SJSA1 (cell line): Measurements from ENCODE around the gene WDR20. TPM values are rescaled to one million over a fixed set of nuclear protein-coding genes. Genes with fewer than 3 reads are reported as not detected.
"Not testable (repeated sequence)": the region's sequence is repeated elsewhere in the genome, so short reads cannot be mapped to it uniquely, and the experiment has no call there.

Source experiments
- DNase-seq, 2 experiments: peaks; one replicate each; pipeline ENCODE4 v3.0.0-alpha.2; 2015 to 2020; ENCODE audit warnings: low spot score in 2 of 2, low read depth in 1 of 2
- H3K27ac ChIP-seq: fragments of 250-450 bp; sonication (Bioruptor Pico); 2 replicates; pipeline ENCODE4 v1.5.1; 2020; ENCODE audit warnings: mild to moderate bottlenecking, moderate library complexity
- H3K27me3 ChIP-seq: fragments of 250-450 bp; sonication (Bioruptor Pico); replicated peaks from 2 replicates; pipeline ENCODE4 v1.5.1; 2020; ENCODE audit warnings: mild to moderate bottlenecking, moderate library complexity
- H3K36me3 ChIP-seq: fragments of 250-450 bp; sonication (Bioruptor Pico); 2 replicates; pipeline ENCODE4 v1.5.1; 2020; ENCODE audit warnings: mild to moderate bottlenecking
- H3K4me1 ChIP-seq: fragments of 250-450 bp; sonication (Bioruptor Pico); replicated peaks from 2 replicates; pipeline ENCODE4 v1.6.1; 2021; ENCODE audit warnings: mild to moderate bottlenecking
- H3K4me3 ChIP-seq: fragments of 250-450 bp; sonication (Bioruptor Pico); 2 replicates; pipeline ENCODE4 v1.5.1; 2020; ENCODE audit warnings: mild to moderate bottlenecking
- H3K9me3 ChIP-seq: fragments of 250-450 bp; sonication (Bioruptor Pico); replicated peaks from 2 replicates; pipeline ENCODE4 v1.5.1; 2020; ENCODE audit warnings: mild to moderate bottlenecking
- total RNA-seq: library from RNA; depleted of rRNA; stranded (reverse); fragments of >200 nt; shearing (Covaris generic); gene quantifications from 2 replicates; pipeline ENCODE4 v1.2.3, GENCODE V29; 2014

The WDR20 gene
- total RNA-seq, 1 experiment from 2014 or later = 14.6 TPM

DNA sequence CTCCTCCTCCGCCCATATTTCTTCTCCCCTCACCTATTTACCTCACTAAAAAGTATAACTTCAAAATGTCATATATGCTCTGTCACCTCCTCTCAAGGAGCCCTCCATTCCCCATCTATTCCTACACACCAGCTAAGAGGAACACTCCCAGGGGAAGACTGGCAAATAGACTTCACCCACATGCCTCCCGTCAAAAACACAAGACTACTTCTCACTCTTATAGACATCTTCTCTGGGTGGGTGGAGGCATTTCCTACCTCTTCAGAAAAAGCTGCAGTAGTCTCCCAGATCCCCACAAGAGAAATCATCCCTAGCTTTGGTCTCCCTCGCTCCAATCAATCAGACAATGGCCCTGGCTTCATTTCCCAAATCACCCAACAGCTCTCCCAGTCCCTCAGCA lies 99.1 kb downstream of the WDR20 start:
- H3K4me3 ChIP-seq = no peak overlapping the region
- no peaks in the 10 kb centered on the region for H3K36me3 ChIP-seq
- H3K27ac ChIP-seq = no peak overlapping the region
- no peak for DNase-seq
- H3K9me3 ChIP-seq = no peaks in the 10 kb centered on the region
- no peaks in the 10 kb centered on the region for H3K4me1 ChIP-seq
- no peaks in the 10 kb centered on the region for H3K27me3 ChIP-seq

DNA sequence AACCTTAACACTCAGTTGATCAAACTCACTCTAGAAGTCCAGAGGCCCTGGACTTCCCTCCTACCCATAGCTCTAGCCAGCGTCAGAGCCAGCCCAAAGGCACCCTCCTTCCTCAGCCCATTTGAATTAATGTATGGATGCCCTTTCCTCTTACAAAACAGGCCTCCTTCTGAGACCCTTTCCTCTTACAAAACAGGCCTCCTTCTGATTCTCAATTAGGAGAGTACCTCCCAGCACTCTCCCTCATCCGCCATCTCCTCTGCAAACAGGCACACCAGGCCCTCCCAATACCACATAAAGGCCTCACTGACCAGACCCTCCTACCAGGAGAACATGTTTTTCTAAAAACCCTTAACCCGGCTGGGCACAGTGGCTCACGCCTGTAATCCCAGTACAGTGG lies 99.5 kb downstream of the WDR20 start:
- no peaks in the 10 kb centered on the region for H3K27me3 ChIP-seq
- no peaks in the 10 kb centered on the region for H3K4me1 ChIP-seq
- H3K4me3 ChIP-seq = no peak overlapping the region
- no peaks in the 10 kb centered on the region for H3K36me3 ChIP-seq
- H3K27ac ChIP-seq = no peak overlapping the region
- no peaks in the 10 kb centered on the region for H3K9me3 ChIP-seq
- no peak for DNase-seq

DNA sequence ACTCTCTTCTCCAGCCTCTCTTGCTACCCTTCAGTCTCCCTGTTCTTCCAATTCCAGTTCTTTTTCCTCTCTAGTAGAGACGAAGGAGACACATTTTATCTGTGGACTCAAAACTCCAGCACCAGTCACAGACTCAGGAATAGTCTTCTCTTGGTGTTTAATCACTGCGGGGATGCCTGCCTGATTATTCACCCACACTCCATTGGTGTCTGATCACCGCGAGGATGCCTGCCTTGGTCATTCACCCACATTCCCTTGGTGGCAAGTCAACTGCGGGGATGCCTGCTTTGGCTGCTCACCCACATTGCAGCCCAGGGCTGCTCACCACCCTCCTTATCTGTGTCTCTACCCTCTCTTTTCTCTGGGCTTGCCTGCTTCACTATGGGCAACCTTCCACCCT lies 100.8 kb downstream of the WDR20 start:
- not testable (repeated sequence) for H3K27me3 ChIP-seq, H3K4me3 ChIP-seq, H3K4me1 ChIP-seq, H3K36me3 ChIP-seq, DNase-seq, H3K27ac ChIP-seq, H3K9me3 ChIP-seq

DNA sequence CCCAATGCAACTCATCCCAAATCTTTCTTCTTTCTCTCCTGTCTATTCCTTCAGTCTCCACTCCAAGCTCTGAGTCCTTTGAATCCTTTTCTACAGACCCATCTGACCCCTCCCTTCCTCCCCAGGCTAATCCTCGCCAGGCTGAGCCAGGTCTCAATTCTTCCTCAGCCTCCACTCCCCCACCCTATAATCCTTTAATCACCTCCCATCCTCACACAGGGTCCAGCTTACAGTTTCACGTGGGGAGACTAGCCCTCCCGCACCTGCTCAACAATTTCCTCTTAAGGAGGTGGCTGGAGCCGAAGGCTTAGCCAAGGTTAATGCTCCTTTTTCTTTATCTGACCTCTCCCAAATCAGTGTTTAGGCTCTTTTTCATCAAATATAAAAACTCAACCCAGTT lies 101.5 kb downstream of the WDR20 start:
- H3K27me3 ChIP-seq = no peaks in the 10 kb centered on the region
- no peaks in the 10 kb centered on the region for H3K9me3 ChIP-seq
- H3K4me3 ChIP-seq = no peak overlapping the region
- no peaks in the 10 kb centered on the region for H3K36me3 ChIP-seq
- H3K4me1 ChIP-seq = no peaks in the 10 kb centered on the region
- H3K27ac ChIP-seq = no peak overlapping the region
- no peak for DNase-seq

DNA sequence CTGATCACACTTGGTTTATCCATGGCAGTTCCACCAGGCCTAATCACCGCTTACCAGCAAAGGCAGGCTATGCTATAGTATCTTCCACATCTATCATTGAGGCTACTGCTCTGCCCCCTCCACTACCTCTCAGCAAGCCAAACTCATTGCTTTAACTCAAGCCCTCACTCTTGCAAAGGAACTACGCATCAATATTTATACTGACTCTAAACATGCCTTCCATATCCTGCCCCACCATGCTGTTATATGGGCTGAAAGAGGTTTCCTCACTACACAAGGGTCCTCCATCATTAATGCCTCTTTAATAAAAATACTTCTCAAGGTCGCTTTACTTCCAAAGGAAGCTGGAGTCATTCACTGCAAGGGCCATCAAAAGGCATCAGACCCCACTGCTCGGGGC lies 104.1 kb downstream of the WDR20 start:
- not testable (repeated sequence) for H3K9me3 ChIP-seq, DNase-seq, H3K4me3 ChIP-seq, H3K27ac ChIP-seq, H3K36me3 ChIP-seq, H3K4me1 ChIP-seq, H3K27me3 ChIP-seq

DNA sequence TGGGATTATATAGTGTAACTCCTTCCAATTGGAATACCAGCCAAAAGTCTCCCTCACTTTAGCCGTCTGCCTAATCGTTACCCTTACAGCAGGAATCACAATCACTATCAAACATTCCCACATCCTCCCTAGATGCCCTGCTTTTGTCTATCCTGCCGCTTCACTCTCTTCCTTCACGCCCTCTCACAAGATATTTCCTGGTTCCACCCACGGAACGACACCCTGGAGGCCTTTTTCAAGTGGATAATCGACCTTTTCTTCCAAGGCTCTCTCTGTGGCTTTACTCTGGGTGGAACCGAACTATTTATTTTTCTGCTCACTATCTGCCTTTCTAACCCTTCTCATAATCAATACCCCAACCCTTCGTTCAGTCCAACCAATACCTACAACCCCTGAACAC lies 106.4 kb downstream of the WDR20 start:
- no peaks in the 10 kb centered on the region for H3K4me1 ChIP-seq
- H3K27ac ChIP-seq = no peak overlapping the region
- H3K4me3 ChIP-seq = no peak overlapping the region
- no peaks in the 10 kb centered on the region for H3K36me3 ChIP-seq
- no peaks in the 10 kb centered on the region for H3K9me3 ChIP-seq
- DNase-seq = no peak
- no peaks in the 10 kb centered on the region for H3K27me3 ChIP-seq

DNA sequence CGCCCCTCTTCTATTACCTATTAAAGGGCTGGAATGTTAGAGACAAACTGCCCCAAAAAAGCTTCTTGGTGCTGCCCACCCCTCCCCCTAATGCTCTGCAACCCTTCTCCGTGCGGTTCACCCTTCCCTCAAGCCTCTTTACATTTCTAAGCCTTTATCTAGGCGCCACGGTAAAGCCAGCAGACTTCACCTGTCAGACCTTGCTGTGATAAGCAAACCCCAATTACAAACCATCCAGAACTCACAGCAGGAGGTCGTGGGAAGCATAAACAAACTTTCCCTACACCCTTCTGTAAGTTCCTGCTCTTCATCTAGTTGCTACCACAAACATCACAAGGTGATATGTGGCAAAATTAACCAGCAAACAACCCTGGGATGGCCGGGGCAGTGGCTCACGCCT lies 108.4 kb downstream of the WDR20 start:
- Histone ChIP-seq H3K36me3 (no peaks in the 10 kb centered on the region), H3K9me3 (no peaks in the 10 kb centered on the region), H3K4me1 (no peaks in the 10 kb centered on the region), H3K27me3 (no peaks in the 10 kb centered on the region), H3K27ac (no peak overlapping the region), H3K4me3 (no peak overlapping the region)
- DNase-seq = no peak

DNA sequence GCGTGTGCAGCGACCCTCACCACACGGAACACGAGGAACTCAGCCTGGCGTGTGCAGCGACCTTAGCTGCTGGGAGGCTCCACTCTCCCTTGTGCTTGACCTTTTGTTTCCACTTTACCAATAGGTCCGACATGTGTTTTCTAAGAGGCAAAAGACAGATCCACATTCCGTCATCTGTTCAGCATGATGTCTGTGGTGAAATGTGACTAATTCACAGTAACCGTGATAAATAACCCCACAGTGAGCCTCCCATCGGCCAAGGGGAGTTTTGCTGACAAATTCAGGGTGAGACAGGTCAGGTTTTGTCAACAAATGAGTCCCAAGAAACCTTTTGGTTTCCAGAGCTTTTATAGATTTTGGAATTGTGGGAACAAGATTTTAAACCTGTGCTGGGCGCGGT lies 109.3 kb downstream of the WDR20 start:
- no peak for DNase-seq
- H3K36me3 ChIP-seq = no peaks in the 10 kb centered on the region
- no peaks in the 10 kb centered on the region for H3K4me1 ChIP-seq
- no peaks in the 10 kb centered on the region for H3K9me3 ChIP-seq
- H3K4me3 ChIP-seq = no peak overlapping the region
- H3K27ac ChIP-seq = no peak overlapping the region
- H3K27me3 ChIP-seq = no peaks in the 10 kb centered on the region

DNA sequence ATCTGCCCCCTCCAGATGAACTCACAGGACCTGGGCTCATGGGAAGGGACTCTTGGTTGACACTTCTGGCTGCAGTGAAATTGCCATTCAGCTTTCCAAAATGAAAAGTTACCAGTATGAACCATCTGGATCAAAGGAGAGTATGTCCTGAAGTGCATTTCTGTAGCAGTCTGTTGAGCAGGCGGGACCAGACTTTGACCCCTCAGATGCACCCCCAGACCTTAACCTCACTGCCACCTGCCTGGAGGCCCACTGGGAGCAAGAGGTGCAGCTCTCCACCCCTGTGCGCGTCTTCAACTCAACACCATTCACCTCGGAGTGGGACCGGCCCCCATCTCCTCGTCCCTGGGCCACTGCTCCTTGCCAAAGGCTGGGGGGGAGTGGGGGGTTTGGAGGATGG lies 110.3 kb downstream of the WDR20 start:
- H3K4me3 ChIP-seq = no peak overlapping the region
- no peak for DNase-seq
- no peaks in the 10 kb centered on the region for H3K36me3 ChIP-seq
- H3K27me3 ChIP-seq = no peaks in the 10 kb centered on the region
- H3K9me3 ChIP-seq = no peaks in the 10 kb centered on the region
- no peak overlapping the region for H3K27ac ChIP-seq
- H3K4me1 ChIP-seq = no peaks in the 10 kb centered on the region

DNA sequence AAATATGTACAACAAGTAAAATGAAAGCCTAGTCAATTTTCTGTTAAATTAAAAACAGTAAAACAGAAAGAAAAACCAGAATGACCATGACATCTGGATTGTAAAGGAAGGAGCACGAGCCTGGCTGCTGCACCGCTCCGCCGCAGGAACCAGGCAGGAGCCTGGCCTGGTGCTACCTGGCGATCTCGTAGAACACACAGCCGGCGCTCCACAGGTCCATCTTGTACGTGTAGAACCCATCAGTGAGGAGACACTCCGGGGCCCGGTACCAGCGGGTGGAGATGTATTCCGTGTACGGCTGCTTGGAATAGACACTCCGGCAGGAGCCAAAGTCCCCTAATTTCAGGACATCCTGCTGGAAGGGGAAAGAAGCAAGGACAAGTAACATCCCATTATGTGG lies 110.9 kb downstream of the WDR20 start:
- no peaks in the 10 kb centered on the region for H3K36me3 ChIP-seq

DNA sequence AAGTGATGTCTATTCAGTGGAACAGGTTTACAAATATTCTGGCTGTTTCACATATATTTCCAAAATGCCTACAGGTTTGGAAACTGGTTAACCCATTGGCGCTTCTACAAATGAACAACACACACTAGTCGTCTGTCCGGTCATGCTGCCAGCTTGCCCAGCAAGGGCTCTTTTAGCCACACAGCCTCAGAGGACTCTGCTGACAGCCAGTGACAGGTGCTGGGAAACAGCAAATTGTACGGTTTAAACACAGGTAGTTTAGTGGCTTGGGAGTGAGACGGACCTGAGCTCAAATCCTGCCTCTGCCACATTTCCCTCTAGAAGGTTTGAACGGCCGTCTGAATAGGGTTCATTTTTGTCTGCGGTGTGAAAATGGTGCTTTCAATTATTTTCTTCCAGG lies 111.5 kb downstream of the WDR20 start:
- H3K4me3 ChIP-seq = no peak overlapping the region
- H3K27ac ChIP-seq = no peak overlapping the region
- H3K27me3 ChIP-seq = no peaks in the 10 kb centered on the region
- no peak for DNase-seq
- H3K4me1 ChIP-seq = no peaks in the 10 kb centered on the region
- H3K36me3 ChIP-seq = no peaks in the 10 kb centered on the region
- no peaks in the 10 kb centered on the region for H3K9me3 ChIP-seq

More for the DNA sequence above, 110.9 kb downstream of the WDR20 start:
- Histone ChIP-seq H3K4me1 (no peaks in the 10 kb centered on the region), H3K4me3 (no peak overlapping the region), H3K27ac (no peak overlapping the region), H3K27me3 (no peaks in the 10 kb centered on the region), H3K9me3 (no peaks in the 10 kb centered on the region)
- no peak for DNase-seq

DNA sequence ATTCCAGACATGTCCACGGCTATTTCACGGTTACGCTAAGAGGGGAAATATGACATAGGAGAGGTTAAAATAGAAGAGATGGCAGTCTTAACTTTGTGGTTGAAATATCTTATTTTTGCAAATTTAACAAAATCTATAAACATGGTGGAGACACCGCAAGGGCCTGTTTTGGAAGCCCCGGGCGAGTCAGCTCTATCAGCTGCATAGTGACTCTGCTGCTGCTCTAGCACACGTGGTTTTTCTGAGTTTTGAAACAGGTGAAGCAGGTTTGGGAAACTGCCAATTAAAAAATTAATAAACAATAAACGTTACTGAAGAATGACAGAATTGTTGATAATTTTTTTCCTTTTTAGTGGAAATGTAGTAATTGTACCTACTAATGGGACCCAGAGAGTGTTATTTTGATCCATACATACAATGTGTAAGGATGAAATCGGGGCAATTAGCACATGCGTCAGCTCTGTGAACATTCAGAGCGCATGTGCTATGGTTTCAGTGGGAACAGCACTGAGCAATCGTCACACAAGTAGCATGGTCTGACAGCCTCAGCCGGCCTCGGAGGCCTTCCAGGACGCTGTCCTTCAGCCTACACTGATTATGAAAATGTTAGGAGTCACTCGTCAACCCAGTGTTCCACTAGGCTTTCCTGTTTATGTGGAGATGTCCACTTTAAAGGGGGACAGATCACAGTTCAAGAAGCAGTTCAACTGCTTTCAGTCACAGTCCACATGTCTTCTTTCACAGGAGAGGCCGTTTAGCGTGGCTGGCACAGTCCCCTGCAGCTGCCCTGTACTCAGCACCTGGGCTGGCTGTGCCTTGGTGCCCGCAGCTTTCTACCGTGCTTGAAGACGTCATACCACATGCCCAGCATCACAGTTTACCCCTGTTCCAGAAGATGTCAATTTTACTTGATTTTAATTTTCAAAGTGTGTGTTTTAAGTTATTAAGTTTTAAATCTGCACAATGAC lies 113.4 kb downstream of the WDR20 start:
- Histone ChIP-seq H3K4me1 (no peaks in the 10 kb centered on the region), H3K36me3 (no peaks in the 10 kb centered on the region), H3K27ac (no peak overlapping the region), H3K27me3 (no peaks in the 10 kb centered on the region), H3K9me3 (no peaks in the 10 kb centered on the region), H3K4me3 (no peak overlapping the region)
- no peak for DNase-seq

DNA sequence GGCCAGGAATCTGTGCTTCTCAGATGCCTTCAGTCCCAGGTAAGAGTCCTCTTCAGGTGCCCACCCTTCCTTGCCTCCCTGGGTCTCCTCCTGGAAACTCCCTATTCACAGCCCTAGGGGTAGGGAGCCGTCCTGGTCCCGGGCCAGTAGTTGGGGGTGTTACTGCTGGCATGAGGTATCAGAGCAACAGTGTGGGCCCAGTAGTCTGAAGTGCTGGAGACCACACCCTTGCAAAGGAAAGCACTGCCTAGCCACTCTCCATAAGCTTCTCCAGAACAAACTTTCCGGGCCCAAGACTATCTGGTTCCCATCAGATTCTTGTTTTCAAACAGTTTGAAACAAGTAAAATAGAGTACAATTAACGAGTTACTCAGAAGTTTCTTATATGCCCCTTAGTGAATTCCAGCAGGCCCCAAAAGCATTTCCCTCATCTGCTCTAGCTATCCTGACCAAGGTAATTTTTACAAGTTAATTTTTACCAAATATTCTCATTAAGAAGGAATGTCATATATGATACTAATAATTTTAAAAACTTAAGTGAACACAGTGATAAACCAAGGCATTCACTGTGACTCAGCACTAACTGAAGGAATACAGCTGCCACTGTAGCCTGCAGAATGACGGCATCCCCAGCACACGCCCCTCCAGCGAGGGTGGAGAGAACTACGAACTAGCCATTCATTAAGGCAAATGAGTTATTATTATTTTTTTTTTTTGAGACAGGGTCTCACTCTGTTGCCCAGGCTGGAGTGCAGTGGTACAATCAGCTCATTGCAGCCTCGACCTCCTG lies 115.9 kb downstream of the WDR20 start:
- Histone ChIP-seq H3K36me3 (no peaks in the 10 kb centered on the region), H3K27me3 (no peaks in the 10 kb centered on the region), H3K9me3 (no peaks in the 10 kb centered on the region), H3K4me1 (no peaks in the 10 kb centered on the region), H3K4me3 (no peak overlapping the region), H3K27ac (no peak overlapping the region; the same call in 1 of the 2 replicates)
- no peak for DNase-seq

DNA sequence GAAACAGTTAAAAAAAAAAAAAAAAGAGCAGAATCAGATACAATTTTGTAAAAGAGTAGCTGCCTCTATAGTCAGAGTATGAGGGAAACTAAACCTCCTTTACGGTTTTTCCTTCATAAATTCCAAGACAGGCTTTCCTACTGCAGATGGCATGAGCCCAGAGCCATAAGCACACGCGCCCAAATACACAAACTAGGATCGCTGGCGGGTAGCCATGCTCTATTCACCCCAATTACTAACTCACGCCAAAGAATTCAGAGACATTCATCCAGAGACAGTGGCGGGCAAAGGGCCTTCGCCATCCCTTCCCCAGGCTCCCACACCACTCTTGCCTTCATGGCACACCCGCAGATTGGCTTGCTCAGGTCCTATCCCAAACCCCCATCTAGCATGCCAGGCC lies 117.0 kb downstream of the WDR20 start:
- Histone ChIP-seq H3K27me3 (no peaks in the 10 kb centered on the region), H3K36me3 (no peaks in the 10 kb centered on the region), H3K4me3 (no peak overlapping the region), H3K27ac (no peak overlapping the region), H3K4me1 (no peaks in the 10 kb centered on the region), H3K9me3 (no peaks in the 10 kb centered on the region)
- no peak for DNase-seq
